Activated T-helper 2 cell treated with anti-CD3 and anti-CD28 coated beads, Interferon-gamma antibody, Interleukin-2, Interleukin-4, amounts not matched to agents 10 μg/mL and 5 μg/mL and 100 μg/mL, durations not matched to agents 14 hours and 24 hours and 36 hours (primary cell): ENCODE results near the gene CLEC2D. TPM values are rescaled to one million over a fixed set of nuclear protein-coding genes. Genes with fewer than 3 reads are reported as not detected.
"Not testable (repeated sequence)": the region's sequence is repeated elsewhere in the genome, so short reads cannot be mapped to it uniquely, and the experiment has no call there.

Experiments used
- DNase-seq: peaks from one replicate; pipeline ENCODE4 v3.0.0; 2021; ENCODE audit warnings: low spot score
- H3K27ac Mint-ChIP-seq: one replicate; pipeline ENCODE4 v1.8.0; 2021; ENCODE audit warnings: mixed read lengths
- H3K27me3 Mint-ChIP-seq: one replicate; pipeline ENCODE4 v1.8.0; 2021; ENCODE audit warnings: low read depth, mixed read lengths
- H3K36me3 Mint-ChIP-seq: one replicate; pipeline ENCODE4 v1.8.0; 2021; ENCODE audit warnings: low read depth, mixed read lengths
- H3K4me1 Mint-ChIP-seq: one replicate; pipeline ENCODE4 v1.8.0; 2021; ENCODE audit warnings: low read depth, mixed read lengths
- H3K4me3 Mint-ChIP-seq: one replicate; pipeline ENCODE4 v1.8.0; 2021; ENCODE audit warnings: low read depth, mild to moderate bottlenecking, moderate library complexity, mixed read lengths
- H3K9me3 Mint-ChIP-seq: one replicate; pipeline ENCODE4 v1.8.0; 2021; ENCODE audit warnings: mixed read lengths
- intact Hi-C: fragments of 100-400 bp; cut with micrococcal nuclease; formaldehyde crosslinking; loops from one replicate; pipeline ENCODE4 v1.15.1; 2023
- total RNA-seq: library from RNA; stranded (reverse); gene quantifications from 2 replicates; pipeline ENCODE4 v1.2.3, GENCODE V29; 2022

CLEC2D gene
- total RNA-seq, 1 donor from 2014 or later = 350 TPM

DNA sequence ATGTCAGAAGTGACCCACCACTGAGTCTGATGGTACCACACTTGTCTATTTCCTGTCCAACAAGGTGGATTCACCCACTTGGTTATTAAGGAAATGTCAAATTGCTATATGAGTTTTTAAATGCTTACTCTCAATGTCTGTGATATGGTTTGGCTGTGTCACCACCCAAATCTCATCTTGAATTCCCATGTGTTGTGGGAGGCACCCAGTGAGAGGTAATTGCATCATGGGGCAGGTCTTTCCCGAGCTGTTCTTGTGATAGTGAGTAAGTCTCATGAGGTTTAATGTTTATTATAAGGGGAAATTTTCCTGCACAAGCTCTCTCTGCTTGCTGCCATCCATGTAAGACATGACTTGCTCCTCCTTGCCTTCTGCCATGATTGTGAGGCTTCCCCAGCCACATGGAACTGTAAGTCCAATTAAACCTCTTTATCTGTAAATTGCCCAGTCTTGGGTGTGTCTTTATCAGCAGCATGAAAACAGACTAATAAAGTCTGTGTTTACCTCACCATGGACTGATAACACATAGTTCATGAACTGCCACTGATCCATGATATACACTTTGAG, 24.4 kb upstream of the CLEC2D start:
- DNase-seq, intact Hi-C loops, H3K27me3 Mint-ChIP-seq: not testable (repeated sequence)
- H3K4me1 Mint-ChIP-seq = peaks cover 42% of the 10 kb centered on the region
- peak overlapping the region; percentile 78 for H3K27ac Mint-ChIP-seq
- peaks cover 32% of the 10 kb centered on the region for H3K9me3 Mint-ChIP-seq
- H3K36me3 Mint-ChIP-seq = peaks cover 52% of the 10 kb centered on the region
- H3K4me3 Mint-ChIP-seq = peak overlapping the region; percentile 30

DNA sequence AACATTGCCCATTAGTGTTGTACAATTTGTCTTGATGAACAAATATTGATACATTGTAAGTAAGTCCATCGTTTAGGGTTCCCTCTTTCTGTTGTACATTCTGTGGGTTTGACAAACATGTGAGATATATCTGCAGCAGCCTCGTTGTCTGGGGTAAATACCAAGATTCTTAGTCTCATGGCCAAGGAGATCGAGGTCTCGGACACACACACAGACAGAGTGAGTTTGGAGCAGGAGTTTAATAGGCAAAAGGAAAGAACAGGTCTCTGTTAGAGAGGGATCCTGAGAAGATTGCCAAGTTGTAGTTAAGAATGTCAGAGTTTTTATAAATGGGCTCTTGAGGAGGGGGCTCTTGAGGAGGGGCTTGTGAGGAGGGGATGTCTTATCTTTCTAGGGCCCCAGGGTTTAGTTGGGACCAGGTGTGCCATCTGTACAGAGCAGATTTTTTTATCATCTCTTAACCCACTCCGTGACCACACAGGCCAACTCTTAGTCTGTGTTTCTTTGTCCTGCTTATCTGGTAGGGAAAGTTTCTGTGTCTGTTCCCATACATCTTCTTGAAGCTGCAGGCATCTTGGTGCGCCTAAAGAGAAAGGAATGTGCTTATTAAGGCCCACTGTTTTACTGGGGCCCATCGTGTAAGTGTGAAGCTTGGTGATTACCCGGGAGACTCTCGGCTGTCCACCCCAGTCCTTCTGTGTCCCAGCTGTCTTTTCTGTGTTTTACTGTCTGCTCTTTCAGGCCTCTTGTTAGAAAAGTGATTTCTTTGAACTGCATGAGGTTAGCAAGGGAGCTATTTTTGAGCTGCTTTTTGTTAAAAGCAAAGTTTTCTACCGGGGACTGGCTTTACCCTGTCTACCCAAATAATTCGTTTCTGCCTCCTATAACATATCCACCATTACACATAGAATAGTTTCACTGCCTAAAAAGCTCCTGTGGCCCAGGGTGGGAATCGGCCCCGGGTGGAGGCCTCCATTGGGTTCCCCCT, 22.4 kb upstream of the CLEC2D start:
- H3K9me3 Mint-ChIP-seq = peaks cover 17% of the 10 kb centered on the region
- intact Hi-C loops = no loop called here
- H3K27me3 Mint-ChIP-seq = no peaks in the 10 kb centered on the region
- H3K27ac Mint-ChIP-seq = peak overlapping the region; percentile 96
- peaks cover 50% of the 10 kb centered on the region for H3K4me1 Mint-ChIP-seq
- H3K36me3 Mint-ChIP-seq = peaks cover 56% of the 10 kb centered on the region
- no peak for DNase-seq
- peak overlapping the region; percentile 94 for H3K4me3 Mint-ChIP-seq

DNA sequence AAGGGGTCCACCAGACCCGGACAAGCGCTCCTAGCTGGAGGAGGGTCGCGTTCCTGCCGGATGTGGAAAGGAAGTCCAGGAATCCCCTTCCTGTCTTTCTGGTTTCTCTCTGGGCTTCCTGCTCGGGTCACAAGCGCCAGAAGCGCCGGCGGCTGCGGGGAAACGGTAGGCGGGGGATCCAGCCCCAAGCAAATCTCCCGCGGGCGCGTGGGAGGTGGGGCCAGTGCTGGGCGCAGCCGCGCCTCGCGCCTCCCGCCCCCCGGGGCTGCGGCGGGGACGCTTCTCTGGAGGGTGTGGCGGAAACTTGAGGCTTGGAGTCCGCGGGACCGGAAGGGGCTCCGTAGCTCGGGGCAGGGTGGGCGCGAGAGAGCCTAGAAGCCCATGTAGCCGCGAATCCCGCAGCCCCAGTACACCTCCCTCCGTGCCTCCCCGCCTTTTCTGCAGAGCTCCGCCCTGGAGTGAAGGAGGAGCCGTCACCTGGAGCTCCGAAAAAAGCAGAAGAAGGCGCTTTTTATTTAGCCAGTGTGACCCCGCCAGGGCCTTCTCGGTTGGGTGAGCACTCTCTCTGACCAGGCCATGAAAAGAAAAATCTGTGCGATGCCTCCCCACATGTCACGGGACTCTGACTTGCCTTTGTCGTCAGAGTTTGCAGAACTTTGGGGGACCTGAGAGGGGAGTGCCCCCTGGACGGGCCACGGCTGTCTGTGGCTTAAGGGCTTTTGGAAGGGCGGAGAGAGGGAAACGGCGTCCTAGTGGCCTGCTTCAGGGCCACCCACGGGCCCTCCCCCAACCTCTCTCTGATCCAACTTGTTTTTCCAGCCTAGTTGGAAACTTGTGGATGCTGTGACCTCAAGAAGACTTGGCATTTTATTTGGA, 21.4 kb upstream of the CLEC2D start:
- Mint-ChIP-seq H3K4me1 (peaks cover 46% of the 10 kb centered on the region), H3K27ac (peak overlapping the region; percentile 96), H3K36me3 (peaks cover 56% of the 10 kb centered on the region), H3K9me3 (peaks cover 17% of the 10 kb centered on the region), H3K27me3 (no peaks in the 10 kb centered on the region), H3K4me3 (peak overlapping the region; percentile 94)
- intact Hi-C loops = loop anchor here (1.0 to 2.0 kb wide), 3 partner anchors 112 to 221 kb away; partner anchors contain the start of genes CD69 and CLEC2B
- peak; percentile 95 for DNase-seq

DNA sequence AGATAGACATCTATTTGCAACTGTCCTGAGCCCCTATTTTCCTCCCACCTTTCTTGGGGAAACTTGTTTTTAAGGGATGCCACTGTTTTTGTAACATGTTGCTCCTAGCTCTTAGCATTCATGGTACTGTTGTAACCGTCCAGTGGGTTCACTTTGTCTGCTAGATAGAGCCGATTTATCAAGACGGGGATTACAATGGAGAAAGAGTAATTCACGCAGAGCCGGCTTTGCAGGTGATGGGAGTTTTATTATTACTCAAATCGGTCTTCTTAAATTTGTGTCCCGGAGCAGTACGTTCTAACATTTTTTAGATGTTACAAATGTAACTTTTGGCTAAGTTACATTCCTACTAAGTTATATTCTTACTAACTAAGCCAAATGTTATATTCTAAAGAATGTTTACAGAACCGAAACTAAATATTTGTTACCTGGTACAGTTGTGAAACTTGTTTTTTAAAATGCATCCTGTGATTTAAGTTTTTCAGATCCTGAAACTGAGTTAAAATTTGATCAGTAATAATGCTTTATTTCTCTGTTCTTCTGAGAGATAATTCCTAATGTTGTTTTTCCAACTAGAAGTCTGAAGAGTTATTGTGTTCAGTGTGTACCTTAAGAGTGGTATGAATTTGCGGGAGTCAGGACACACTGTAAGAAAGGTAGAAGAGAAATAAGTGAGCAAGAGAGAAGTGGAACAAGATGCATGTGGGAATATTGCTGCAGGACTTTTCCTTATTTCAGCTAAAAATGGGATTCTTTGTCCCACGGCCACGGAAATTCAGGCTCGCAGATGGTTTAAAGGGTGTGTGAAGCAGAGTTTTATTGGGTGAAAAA, 20.6 kb upstream of the CLEC2D start:
- H3K4me1 Mint-ChIP-seq = peaks cover 47% of the 10 kb centered on the region
- H3K4me3 Mint-ChIP-seq = peak overlapping the region; percentile 94
- intact Hi-C loops = loop anchor here (1.0 to 2.0 kb wide), 3 partner anchors 111 to 220 kb away; partner anchors contain the start of genes CD69 and CLEC2B
- no peak for DNase-seq
- H3K9me3 Mint-ChIP-seq = peaks cover 14% of the 10 kb centered on the region
- H3K27me3 Mint-ChIP-seq = no peaks in the 10 kb centered on the region
- H3K36me3 Mint-ChIP-seq = peaks cover 62% of the 10 kb centered on the region
- peak overlapping the region; percentile 96 for H3K27ac Mint-ChIP-seq

DNA sequence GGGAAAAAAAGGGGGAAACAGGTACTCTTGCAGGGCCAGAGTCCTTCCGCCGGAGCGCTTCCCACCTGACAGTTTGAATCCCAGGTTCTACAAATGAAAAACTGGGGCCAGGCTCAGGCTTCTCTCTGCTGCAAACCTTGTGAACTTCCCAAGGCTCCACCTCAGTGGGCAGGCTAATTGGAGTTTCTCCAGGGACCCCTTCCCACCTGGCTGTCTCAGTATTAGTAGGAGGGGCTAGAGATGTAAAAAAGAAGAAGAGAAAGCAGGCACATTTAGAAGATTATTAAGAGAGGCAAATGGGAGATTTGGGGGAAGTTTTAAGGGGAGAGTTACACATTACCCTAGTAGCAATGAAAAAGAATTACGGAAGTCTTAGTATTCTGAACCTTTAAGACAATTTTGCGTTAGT, 20.0 kb upstream of the CLEC2D start:
- Mint-ChIP-seq H3K4me3 (peak overlapping the region; percentile 94), H3K9me3 (peaks cover 14% of the 10 kb centered on the region), H3K27me3 (no peaks in the 10 kb centered on the region), H3K27ac (peak overlapping the region; percentile 96), H3K4me1 (peaks cover 49% of the 10 kb centered on the region), H3K36me3 (peaks cover 68% of the 10 kb centered on the region)
- no peak for DNase-seq
- intact Hi-C loops = loop anchor here (2.0 kb wide), 1 partner anchor 219 kb away; the partner anchor contains the start of gene CLEC2B

DNA sequence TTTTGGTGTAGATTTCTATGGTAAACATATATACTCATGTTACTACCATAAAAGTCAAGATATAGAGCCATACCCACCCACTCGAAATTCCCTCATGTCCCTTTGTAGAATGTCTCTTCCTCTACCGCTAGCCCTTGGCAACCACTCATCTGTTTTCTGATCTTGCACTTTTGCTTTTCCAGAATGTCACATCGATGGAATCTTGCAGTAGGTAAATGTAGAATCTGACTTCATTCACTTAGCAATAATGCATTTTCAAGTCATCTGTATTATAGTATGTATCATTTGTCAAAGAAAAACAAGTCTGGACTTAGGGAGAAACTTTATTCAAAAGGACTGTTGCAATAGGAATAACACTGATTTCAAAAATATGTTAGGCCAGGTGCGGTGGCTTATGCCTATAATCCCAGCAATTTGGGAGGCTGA, 19.3 kb upstream of the CLEC2D start:
- H3K27me3 Mint-ChIP-seq = no peaks in the 10 kb centered on the region
- H3K27ac Mint-ChIP-seq = peak overlapping the region; percentile 96
- peaks cover 50% of the 10 kb centered on the region for H3K4me1 Mint-ChIP-seq
- no peak for DNase-seq
- intact Hi-C loops = loop anchor here (1.0 to 5.0 kb wide), 5 partner anchors 19 to 285 kb away; partner anchors contain the start of genes CLEC2D and CLECL1
- H3K9me3 Mint-ChIP-seq = peaks cover 7% of the 10 kb centered on the region
- H3K4me3 Mint-ChIP-seq = peak overlapping the region; percentile 94
- peaks cover 68% of the 10 kb centered on the region for H3K36me3 Mint-ChIP-seq

DNA sequence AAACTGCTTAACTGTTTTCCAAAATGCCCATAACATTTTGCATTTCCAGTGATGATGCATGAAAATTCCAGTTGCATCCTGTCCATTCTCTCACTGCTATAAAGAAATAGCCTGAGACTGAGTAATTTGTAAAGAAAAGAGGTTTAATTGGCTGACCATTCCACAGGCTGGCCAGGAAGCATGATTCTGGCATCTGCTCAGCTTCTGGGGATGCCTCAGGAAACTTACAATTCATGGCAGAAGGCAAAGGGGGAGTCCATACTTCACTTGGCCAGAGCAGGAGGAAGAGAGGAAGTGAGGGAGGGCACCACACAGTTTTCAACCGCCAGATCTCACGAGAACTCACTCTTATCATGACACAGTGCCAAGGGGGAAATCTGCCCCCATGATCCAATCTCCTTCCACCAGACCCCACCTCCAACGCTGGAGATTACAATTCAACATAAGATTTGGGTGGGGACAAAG, 18.2 kb upstream of the CLEC2D start:
- DNase-seq = peak; percentile 62
- H3K4me3 Mint-ChIP-seq = peak overlapping the region; percentile 94
- H3K9me3 Mint-ChIP-seq = no peaks in the 10 kb centered on the region
- intact Hi-C loops = loop anchor here (2.0 to 5.0 kb wide), 4 partner anchors 36 to 286 kb away; partner anchors contain the start of gene CLECL1
- H3K36me3 Mint-ChIP-seq = peaks cover 72% of the 10 kb centered on the region
- no peaks in the 10 kb centered on the region for H3K27me3 Mint-ChIP-seq
- H3K4me1 Mint-ChIP-seq = peaks cover 55% of the 10 kb centered on the region
- peak overlapping the region; percentile 96 for H3K27ac Mint-ChIP-seq

DNA sequence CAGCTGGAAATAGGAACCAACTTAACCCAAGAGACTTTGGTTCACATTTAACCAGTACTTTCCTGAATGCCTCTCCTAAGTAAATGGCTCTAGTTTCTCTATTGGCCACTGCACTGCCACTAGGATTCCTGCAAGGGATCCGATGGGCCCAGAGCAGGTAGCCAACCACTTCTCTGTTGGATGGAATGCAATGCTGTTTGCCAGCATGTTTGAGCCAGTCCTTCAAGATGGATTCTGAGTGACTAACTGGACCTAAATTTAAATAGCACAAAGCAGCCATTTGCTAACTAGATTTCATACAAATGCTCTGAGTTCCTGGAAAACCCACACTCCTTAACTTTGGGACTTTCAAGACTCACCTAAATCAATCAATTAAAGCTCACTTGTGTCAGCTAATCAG, 9.5 kb upstream of the CLEC2D start:
- H3K36me3 Mint-ChIP-seq = peaks cover 97% of the 10 kb centered on the region
- H3K4me1 Mint-ChIP-seq = peaks cover 66% of the 10 kb centered on the region
- H3K27ac Mint-ChIP-seq = peak overlapping the region; percentile 8
- H3K4me3 Mint-ChIP-seq = no peak overlapping the region
- no peak for DNase-seq
- no peaks in the 10 kb centered on the region for H3K27me3 Mint-ChIP-seq
- intact Hi-C loops = loop anchor here (10.0 kb wide), 1 partner anchor 415 kb away; no protein-coding TSS in a partner anchor
- peaks cover 23% of the 10 kb centered on the region for H3K9me3 Mint-ChIP-seq

DNA sequence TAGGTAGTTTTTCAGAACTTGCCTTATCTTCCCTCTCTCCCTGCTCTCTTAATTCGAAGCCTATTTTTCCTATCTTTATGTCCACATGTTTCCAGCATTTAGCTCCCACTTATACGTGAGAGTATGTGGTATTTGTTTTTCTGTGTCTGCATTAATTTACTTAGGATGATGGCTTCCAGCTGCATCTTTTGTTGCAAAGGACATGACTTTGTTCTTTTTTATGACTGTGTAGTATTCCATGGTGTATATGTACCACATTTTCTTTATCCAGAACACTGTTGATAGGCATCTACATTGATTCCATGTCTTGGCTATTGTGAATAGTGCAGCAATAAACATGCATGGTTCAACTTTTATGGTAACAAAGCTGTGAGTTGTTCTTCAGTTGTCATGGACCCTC, 7.8 kb upstream of the CLEC2D start:
- Mint-ChIP-seq H3K36me3 (peaks cover 89% of the 10 kb centered on the region), H3K27ac (peak overlapping the region; percentile 54), H3K9me3 (peaks cover 23% of the 10 kb centered on the region), H3K4me3 (no peak overlapping the region), H3K27me3 (no peaks in the 10 kb centered on the region), H3K4me1 (peaks cover 53% of the 10 kb centered on the region)
- no peak for DNase-seq
- intact Hi-C loops = loop anchor here (10.0 kb wide), 1 partner anchor 417 kb away; no protein-coding TSS in a partner anchor

DNA sequence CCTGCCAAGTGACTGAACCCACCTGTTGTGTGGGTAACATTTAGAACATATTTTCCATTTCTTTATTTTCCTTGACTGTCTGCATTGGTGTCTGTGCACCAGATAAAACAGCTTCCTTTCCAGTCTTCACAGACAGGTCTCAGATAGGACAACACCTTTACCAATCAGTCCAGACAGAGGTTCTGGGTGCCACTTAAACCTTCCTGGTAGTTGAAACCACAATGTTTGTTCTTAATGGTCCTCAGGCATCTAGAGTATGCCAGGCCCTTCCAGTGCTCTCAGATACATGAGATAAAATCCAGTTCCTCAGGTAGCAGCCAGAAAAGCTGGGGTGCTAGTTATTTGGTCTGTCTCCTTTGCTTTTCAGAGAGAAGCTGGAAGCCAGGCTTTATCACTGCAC, 7.0 kb upstream of the CLEC2D start:
- peaks cover 23% of the 10 kb centered on the region for H3K9me3 Mint-ChIP-seq
- H3K27me3 Mint-ChIP-seq = no peaks in the 10 kb centered on the region
- intact Hi-C loops = loop anchor here (10.0 kb wide), 1 partner anchor 418 kb away; no protein-coding TSS in a partner anchor
- H3K36me3 Mint-ChIP-seq = peaks cover 87% of the 10 kb centered on the region
- DNase-seq = no peak
- H3K27ac Mint-ChIP-seq = peak overlapping the region; percentile 54
- peaks cover 54% of the 10 kb centered on the region for H3K4me1 Mint-ChIP-seq
- no peak overlapping the region for H3K4me3 Mint-ChIP-seq

DNA sequence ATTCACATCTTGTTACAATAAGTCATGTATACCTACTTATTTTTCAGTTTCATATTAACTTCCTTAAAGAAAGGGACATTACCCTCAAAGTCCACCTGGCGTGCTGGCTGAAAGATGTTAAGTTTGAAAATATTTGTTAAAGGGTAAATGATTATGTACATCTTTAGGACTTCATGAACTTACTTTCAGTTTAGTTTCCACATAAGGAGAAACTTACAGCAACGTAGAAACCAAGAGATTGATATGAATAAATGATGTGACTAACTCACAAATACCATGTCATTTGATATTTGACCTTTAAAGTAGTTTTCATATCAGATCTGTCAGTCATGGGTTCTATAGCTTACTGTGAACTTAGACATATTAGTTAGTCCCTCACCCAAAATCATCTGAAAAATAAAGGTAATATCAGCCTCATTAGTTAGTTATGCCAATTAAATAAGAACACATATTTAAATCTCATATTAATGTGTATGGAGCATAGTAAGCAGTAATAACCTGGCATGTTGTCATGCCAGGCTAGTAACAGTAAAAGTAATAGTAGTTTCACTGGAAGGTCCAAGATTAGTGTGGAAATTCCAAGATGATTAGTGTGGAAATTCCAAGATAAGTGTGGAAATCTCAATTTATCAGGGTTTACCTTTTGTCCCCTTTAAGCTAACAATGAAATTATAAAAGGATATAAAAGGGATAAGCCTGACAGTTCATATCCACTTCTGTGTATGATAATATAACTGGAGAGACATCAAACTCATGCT, 1.9 kb upstream of the CLEC2D start:
- Mint-ChIP-seq H3K27ac (peak overlapping the region; percentile 97), H3K36me3 (peaks cover 80% of the 10 kb centered on the region), H3K4me3 (peak overlapping the region; percentile 93), H3K9me3 (no peaks in the 10 kb centered on the region), H3K4me1 (peaks cover 45% of the 10 kb centered on the region), H3K27me3 (no peaks in the 10 kb centered on the region)
- DNase-seq = no peak
- intact Hi-C loops = loop anchor here (2.0 to 10.0 kb wide), 2 partner anchors 201 to 423 kb away; partner anchors contain the start of gene CLEC2B
